Erythroblast (primary cell): ENCODE results near the gene TCEANC.
"Not testable (repeated sequence)": the region's sequence is repeated elsewhere in the genome, so short reads cannot be mapped to it uniquely, and the experiment has no call there.

ENCODE experiments used
- DNase-seq, 2 experiments: peaks; one replicate each; lab custom pipeline; 2025; lab: John Stamatoyannopoulos, UW
- GATA1 ChIP-seq: IDR thresholded peaks from 2 replicates; pipeline ENCODE4 v1.6.1; 2011; ENCODE audit warnings: low read depth, mild to moderate bottlenecking, control low read depth, low read length, moderate library complexity
- POLR2A ChIP-seq: IDR thresholded peaks from 2 replicates; pipeline ENCODE4 v1.6.1; 2011; ENCODE audit warnings: mild to moderate bottlenecking, low read length

TCEANC gene, protein sequence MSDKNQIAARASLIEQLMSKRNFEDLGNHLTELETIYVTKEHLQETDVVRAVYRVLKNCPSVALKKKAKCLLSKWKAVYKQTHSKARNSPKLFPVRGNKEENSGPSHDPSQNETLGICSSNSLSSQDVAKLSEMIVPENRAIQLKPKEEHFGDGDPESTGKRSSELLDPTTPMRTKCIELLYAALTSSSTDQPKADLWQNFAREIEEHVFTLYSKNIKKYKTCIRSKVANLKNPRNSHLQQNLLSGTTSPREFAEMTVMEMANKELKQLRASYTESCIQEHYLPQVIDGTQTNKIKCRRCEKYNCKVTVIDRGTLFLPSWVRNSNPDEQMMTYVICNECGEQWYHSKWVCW

DNA sequence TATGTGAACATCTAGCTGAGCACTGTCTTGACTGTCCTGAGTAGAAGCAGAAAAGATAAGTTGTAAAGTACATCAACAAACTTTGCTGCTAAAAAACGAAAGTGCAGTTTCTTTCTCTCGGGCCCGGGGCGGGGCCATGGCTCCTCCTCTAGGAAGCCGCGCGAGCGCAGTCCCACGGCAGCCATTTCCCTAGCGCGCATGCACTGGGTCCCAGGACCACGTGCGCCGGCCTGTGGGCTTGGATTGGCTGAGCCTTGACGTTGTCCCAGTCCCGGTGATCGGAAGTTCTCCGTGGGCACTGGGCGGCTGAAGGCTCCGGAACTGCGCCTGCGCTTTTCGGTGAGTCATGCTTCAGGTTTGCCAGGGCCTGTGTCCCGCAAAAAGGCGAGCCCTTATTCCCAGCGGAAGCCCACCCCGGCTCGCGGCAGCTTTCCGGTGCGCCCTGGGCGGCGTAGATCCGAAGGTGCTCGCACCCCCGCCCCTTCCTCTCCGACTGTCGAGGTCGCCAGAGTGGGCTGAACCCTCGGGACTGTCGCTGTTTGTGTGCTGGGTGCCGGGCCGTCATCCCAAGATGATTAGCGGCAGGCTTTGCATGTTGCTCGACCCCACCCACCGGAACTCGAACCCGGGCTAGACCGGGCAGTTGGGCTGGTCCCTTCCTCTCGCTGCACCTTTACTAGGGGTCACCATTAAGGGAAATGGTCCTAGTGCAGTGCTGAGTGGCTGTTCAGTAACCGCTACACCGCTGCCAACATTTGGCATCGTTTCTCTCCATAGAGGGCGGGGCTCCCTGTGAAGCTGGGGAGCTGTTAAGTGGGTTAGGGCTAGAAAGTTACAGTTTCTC, at the start of gene TCEANC:
Gene TCEANC (plus strand): TSS at position 292 of the 844 bp plus-strand sequence. CDS start 9,368 bp downstream, outside the sequence.
- peak; percentile 96 for DNase-seq
- no peak for TF ChIP-seq GATA1
- TF ChIP-seq POLR2A: peak; percentile 93

DNA sequence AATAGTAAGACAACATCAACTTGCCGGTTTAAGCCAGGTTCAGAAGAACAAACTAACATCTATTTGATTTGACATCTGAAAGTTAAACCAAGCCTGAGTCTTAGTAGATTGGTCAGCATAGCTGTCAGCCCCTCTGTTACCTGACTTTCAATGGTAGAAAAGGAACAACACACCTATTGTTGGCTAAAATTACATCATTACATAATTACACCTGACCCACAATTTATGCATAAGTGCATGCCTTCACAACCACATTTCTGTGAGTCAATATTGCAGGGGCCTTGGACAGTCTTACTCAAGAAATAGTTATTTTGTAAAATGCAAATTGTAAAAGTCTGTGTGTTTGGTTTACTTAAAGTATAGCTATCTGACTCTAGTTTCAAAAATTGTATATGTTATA, 47.3 kb upstream of the TCEANC start:
- TF ChIP-seq POLR2A (no peak), GATA1 (no peak)
- DNase-seq: no peak

DNA sequence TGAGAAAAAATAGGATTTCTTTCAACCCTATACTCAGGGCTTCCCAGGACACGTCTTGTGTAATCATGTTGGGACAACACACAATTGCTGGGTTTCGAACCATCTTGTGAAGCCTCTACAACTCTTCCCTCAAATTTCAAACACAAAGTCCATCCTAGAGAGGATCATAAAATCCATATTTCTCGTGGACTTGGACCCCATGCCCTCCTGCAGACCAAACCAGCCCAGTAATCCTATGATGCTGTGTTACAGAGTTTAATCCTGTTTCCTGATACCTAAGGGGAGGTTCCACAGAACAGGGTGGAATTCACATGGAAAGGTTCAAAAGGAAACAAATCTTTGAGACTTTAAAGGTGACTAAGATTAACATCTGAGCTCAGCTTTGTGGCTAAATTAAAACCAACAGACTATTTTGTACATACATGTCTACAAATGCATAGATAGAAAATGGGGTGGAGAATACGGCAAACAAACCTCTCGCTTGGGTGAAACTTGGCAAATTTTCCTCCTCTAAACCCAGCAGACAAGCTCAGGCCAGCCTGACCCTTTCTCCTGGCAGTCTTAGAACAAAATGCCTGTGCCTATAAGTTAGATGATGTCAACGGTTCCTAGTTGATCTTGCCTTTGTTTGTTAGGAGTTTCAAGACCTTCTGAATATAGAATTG, 45.5 kb upstream of the TCEANC start:
- DNase-seq: no peak

DNA sequence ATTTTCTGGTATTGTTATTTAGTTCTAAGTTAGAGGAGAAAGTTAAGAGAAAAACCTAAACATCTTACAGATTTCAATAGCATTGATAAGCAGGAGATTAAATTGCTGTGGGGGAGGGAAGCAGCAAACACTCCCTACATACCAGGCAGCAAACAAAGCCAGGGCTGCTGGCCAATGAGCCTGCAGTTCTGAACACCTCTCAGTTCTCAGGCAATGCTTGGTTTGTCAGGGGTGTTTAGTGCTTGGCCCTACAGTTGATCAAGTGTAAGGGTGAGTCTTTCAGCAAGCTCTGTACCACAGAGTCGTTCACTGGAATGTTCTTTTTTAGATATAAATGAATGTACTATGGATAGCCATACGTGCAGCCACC, 45.0 kb upstream of the TCEANC start:
- no peak for DNase-seq
- no peak for TF ChIP-seq GATA1
- TF ChIP-seq POLR2A: no peak

More for the DNA sequence above, 45.5 kb upstream of the TCEANC start:
- TF ChIP-seq POLR2A (no peak), GATA1 (no peak)

DNA sequence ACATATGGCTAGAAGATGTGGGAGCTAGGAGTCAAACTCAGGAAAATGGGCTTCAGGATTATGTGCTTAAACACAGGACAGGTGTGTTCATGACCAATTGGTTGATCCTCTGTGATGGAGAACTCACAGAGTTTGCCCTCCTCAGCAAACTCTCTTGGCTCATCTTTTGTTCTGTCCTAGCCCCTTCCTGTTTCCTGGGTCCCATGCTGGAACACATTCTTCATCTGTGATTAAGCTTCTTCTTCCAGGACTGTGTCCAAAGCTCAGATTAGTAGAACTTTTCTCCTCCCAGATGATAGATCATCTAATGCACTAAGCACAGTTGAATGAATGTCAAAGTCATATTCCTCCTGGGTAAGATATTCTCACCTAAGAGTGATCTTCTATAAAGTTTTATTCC, 38.8 kb upstream of the TCEANC start:
- no peak for DNase-seq

DNA sequence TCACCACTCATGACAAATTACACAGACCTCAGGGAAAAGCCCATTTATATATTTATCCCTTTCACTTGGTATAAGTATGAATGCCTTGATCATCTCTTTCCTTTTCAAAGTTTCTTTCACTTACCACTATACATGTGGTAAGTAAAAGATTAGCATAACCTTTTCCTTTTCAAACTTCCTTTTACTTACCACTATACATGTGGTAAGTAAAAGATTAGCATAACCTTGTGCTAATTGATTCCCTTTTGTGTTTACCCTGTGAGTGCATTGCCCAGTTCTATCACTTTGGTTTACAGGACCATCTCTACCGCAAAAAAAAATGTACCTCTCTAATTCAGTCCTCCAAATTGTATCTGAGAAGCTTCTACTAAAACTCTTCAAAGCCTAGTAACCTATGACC, 32.7 kb upstream of the TCEANC start:
- DNase-seq: no peak
- TF ChIP-seq GATA1 (no peak), POLR2A (no peak)

More for the DNA sequence above, 38.8 kb upstream of the TCEANC start:
- TF ChIP-seq POLR2A (no peak), GATA1 (no peak)

DNA sequence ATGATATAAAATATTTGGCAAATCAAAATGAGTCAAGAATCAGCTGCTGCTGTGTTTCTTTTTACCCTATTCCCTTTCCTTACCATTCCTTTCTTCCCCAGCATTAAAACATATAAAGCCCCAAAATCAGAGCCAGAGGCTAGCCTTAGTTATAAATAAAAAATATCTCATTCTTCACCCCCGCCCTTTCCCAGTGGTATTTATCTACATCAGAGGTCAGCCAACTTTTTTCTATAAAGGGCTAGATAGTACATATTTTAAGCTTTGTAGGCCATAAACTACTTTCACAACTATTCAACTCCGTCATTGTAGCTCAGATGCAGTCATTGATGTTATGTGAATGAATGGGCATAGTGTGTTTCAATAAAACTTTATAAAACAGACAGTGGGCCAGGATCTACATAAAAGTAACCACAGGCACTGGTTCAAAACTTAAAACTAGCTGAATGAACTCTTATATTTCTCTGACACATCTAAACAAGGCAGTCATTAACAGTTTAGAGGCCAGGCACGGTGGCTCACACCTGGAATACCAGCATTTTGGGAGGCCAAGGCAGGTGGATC, 30.5 kb upstream of the TCEANC start:
- TF ChIP-seq GATA1 (no peak), POLR2A (no peak)
- no peak for DNase-seq

DNA sequence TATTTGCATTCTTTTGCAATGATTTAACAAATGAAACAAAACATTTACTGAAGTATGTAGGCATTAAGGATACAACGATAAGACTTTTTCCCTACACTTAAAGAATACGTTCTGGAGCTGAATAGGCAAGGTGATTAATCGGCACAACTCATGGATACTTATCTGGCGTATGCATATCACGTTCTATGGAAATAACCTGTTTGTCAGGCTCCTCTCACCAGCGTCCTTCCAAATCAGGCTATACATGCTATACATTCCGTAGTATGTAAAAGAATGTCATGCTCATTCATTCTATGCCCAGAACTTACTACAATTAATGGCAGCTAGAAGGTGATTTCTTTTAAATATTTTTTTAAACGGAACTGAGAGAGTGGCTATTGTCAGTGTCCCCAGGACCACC, 25.6 kb upstream of the TCEANC start:
- no peak for DNase-seq
- no peak for TF ChIP-seq GATA1
- no peak for TF ChIP-seq POLR2A

DNA sequence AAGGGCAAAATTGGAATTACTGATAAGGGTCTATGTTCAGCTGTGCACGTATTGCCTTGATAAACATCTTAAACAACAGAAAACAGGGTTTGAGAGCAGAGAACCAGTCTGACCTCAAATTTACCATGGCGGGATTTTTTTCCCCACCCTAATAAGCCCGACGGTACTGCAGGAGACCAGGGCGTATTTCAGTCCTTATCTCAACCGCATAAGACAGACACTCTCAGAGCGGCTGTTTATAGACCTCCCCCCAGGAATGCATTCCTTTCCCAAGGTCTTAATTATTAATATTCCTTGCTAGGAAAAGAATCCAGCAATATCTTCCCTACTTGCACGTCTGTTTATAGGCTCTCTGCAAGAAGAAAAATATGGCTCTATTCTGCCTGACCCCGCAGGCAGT, 15.7 kb upstream of the TCEANC start:
- peak in 1 of 2 experiments; percentile 0 for DNase-seq

DNA sequence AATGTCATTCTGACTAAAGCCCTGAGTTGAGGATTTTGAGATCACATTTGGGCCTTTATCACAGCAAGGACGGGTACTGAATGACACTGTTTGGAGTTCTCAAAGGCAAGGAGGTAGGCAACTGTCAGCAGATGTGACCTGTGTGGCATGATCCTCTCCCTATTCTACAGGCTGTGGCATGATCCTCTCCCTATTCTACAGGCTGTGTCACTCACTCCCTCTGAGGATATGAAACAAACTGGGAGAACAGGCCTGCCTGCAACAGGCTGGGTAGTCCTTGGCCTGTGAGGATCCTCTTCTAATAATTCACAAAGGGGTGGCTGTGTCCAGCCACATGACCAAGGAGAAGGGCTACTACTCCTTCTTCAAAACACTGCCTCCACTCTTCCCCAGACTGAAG, 14.9 kb upstream of the TCEANC start:
- DNase-seq: no peak
- TF ChIP-seq POLR2A (no peak), GATA1 (no peak)

DNA sequence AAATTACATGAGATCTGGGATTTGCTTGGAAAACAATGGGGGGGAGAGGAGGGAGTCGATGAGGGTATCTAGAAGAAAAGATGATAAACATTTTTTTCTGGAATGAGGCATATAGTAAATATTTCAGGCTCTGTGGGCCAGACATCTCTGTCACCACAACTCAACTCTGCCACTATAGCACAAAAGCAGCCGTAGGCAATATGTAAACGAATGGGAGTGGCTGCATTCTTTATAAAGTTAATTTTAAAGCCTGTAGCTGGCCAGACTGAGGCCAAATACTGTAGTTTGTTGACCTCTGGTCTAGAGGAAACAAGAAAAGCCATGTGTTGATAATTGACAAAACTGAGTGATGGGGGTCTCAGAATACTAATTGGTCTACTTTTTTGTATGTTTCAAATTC, 14.1 kb upstream of the TCEANC start:
- TF ChIP-seq GATA1 (no peak), POLR2A (no peak)

DNA sequence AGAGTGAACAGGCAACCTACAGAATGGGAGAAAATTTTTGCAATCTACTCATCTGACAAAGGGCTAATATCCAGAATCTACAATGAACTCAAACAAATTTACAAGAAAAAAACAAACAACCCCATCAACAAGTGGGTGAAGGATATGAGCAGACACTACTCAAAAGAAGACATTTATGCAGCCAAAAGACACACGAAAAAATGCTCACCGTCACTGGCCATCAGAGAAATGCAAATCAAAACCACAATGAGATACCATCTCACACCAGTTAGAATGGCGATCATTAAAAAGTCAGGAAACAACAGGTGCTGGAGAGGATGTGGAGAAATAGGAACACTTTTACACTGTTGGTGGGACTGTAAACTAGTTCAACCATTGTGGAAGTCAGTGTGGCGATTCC, 11.3 kb upstream of the TCEANC start:
- not testable (repeated sequence) for DNase-seq

More for the DNA sequence above, 14.1 kb upstream of the TCEANC start:
- DNase-seq: no peak

DNA sequence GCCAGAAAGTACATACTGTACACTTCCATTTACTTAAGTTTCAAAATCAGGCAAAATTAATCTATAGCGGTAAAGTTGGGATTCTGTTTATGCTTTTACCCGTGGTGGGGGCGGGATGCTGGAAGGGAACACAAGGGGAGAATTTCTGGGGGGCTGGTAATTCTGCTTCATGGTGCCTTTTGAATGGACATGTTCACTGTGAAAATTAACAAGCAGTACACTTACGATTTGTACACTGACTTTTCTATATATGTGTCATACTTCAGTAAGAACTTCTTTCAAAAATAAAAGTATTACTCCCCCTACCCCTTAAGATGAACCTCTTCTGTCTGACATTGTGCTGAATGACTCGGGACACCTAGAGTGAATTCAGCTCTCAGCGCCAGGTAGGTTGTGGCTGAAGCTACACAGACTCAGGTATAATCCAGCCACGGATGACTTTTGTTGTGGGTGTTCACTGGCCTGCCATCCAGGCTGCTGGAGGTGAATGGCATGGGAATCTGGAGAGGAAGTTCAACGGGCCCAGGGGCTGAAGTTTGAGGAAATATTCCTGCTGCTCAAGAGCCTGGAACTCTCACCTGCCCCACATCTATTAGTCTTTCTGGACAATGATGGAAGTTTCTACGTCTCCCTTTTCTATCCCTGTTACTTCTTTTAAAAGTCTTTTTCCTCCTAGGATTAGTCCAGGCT, 7.3 kb upstream of the TCEANC start:
- TF ChIP-seq POLR2A (no peak), GATA1 (no peak)
- no peak for DNase-seq
